HL-60 (cell line): ENCODE measurements around the gene BTBD9.
"Not testable (repeated sequence)": the region's sequence is repeated elsewhere in the genome, so short reads cannot be mapped to it uniquely, and the experiment has no call there.

Source experiments
- DNase-seq, 2 experiments: peaks; one replicate each; pipeline ENCODE4 v3.0.0-alpha.2; 2010 to 2020; ENCODE audit warnings: low read depth in 1 of 2, low spot score in 1 of 2
- H3K27ac ChIP-seq: fragments of 250-450 bp; sonication (Bioruptor Pico); replicated peaks from 2 replicates; pipeline ENCODE4 v1.5.1; 2020; ENCODE audit warnings: mild to moderate bottlenecking, moderate library complexity
- H3K27me3 ChIP-seq: fragments of 250-450 bp; sonication (Bioruptor Pico); 2 replicates; pipeline ENCODE4 v1.5.1; 2021; ENCODE audit warnings: mild to moderate bottlenecking, moderate library complexity; ENCODE audit not compliant: insufficient read depth, poor library complexity, severe bottlenecking
- H3K4me3 ChIP-seq: replicated peaks from 2 replicates; pipeline ENCODE4 v1.5.1; 2011; ENCODE audit warnings: mild to moderate bottlenecking, control low read depth, low read length; ENCODE audit not compliant: insufficient read depth
- GABPA ChIP-seq: IDR thresholded peaks from 2 replicates; pipeline ENCODE4 v1.6.1; 2012; ENCODE audit warnings: low read depth
- POLR2AphosphoS5 ChIP-seq: IDR thresholded peaks from 2 replicates; pipeline ENCODE4 v1.6.1; 2012; ENCODE audit warnings: low read depth
- SPI1 ChIP-seq: IDR thresholded peaks from 2 replicates; pipeline ENCODE4 v1.6.1; 2012; ENCODE audit warnings: low read depth, mild to moderate bottlenecking, borderline replicate concordance
- TF ChIP-seq, protein P1 (sequence below): IDR thresholded peaks from one replicate; pipeline ENCODE4 v1.5.1; 2011; ENCODE audit warnings: low read length, control low read depth, inconsistent platforms; ENCODE audit not compliant: insufficient read depth
- TF ChIP-seq, protein P2 (sequence below): IDR thresholded peaks from 2 replicates; pipeline ENCODE4 v1.6.1; 2012; ENCODE audit warnings: low read depth; ENCODE audit not compliant: insufficient replicate concordance

BTBD9 gene

DNA sequence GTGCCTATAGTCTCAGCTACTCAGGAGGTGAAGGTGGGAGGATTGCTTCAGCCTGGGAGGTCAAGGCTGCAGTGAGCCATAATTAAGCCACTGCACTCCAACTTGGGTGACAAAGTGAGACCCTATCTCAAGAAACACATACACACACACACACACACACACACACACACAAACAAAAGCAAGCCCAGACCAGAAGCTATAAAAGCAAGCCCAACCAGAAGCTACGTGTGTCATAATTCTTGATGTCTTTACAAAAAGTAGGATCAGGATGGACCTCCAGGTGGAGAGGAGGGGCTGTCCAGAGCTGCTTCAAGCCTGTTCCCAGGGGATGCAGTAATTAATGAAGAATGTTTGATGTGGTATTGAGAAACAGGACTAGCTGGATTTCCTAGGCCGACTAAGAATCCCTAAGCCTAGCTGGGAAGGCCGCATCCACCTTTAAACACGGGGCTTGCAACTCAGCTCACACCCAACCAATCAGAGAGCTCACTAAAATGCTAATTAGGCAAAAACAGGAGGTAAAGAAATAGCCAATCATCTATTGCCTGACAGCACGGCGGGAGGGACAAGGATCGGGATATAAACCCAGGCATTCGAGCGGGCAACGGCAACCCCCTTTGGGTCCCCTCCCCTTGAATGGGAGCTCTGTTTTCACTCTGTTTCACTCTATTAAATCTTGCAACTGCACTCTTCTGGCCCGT lies 213.8 kb downstream of the BTBD9 start:
- DNase-seq, H3K27me3 ChIP-seq, H3K27ac ChIP-seq: not testable (repeated sequence)

DNA sequence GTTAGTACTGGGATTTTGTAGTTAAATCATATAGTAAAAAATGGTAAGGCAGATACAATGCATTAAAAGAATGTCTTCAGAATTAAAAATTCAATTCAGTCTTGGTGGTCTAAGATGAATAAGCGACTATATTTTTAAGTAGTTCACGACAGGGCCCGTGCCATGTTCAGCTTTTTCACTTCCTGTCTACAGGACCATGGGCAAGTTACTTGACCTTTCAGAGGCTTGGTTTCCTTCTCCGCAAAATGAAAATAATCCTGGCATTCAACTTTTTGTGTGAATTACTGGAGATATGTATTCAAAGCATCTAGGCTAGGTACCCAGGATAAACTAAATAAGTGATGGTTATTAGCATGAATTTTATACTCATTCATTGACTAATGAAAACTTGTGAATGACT lies 216.0 kb downstream of the BTBD9 start:
- Histone ChIP-seq H3K27me3 (no peaks in the 10 kb centered on the region), H3K27ac (no peak overlapping the region), H3K4me3 (no peak overlapping the region)
- TF ChIP-seq, protein P1, sequence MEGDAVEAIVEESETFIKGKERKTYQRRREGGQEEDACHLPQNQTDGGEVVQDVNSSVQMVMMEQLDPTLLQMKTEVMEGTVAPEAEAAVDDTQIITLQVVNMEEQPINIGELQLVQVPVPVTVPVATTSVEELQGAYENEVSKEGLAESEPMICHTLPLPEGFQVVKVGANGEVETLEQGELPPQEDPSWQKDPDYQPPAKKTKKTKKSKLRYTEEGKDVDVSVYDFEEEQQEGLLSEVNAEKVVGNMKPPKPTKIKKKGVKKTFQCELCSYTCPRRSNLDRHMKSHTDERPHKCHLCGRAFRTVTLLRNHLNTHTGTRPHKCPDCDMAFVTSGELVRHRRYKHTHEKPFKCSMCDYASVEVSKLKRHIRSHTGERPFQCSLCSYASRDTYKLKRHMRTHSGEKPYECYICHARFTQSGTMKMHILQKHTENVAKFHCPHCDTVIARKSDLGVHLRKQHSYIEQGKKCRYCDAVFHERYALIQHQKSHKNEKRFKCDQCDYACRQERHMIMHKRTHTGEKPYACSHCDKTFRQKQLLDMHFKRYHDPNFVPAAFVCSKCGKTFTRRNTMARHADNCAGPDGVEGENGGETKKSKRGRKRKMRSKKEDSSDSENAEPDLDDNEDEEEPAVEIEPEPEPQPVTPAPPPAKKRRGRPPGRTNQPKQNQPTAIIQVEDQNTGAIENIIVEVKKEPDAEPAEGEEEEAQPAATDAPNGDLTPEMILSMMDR, result no peak
- TF ChIP-seq, protein P2, sequence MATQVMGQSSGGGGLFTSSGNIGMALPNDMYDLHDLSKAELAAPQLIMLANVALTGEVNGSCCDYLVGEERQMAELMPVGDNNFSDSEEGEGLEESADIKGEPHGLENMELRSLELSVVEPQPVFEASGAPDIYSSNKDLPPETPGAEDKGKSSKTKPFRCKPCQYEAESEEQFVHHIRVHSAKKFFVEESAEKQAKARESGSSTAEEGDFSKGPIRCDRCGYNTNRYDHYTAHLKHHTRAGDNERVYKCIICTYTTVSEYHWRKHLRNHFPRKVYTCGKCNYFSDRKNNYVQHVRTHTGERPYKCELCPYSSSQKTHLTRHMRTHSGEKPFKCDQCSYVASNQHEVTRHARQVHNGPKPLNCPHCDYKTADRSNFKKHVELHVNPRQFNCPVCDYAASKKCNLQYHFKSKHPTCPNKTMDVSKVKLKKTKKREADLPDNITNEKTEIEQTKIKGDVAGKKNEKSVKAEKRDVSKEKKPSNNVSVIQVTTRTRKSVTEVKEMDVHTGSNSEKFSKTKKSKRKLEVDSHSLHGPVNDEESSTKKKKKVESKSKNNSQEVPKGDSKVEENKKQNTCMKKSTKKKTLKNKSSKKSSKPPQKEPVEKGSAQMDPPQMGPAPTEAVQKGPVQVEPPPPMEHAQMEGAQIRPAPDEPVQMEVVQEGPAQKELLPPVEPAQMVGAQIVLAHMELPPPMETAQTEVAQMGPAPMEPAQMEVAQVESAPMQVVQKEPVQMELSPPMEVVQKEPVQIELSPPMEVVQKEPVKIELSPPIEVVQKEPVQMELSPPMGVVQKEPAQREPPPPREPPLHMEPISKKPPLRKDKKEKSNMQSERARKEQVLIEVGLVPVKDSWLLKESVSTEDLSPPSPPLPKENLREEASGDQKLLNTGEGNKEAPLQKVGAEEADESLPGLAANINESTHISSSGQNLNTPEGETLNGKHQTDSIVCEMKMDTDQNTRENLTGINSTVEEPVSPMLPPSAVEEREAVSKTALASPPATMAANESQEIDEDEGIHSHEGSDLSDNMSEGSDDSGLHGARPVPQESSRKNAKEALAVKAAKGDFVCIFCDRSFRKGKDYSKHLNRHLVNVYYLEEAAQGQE, result no peak
- TF ChIP-seq GABPA (no peak), SPI1 (no peak), POLR2AphosphoS5 (no peak)
- no peak for DNase-seq

More for the DNA sequence above, 213.8 kb downstream of the BTBD9 start:
- not testable (repeated sequence) for H3K4me3 ChIP-seq

DNA sequence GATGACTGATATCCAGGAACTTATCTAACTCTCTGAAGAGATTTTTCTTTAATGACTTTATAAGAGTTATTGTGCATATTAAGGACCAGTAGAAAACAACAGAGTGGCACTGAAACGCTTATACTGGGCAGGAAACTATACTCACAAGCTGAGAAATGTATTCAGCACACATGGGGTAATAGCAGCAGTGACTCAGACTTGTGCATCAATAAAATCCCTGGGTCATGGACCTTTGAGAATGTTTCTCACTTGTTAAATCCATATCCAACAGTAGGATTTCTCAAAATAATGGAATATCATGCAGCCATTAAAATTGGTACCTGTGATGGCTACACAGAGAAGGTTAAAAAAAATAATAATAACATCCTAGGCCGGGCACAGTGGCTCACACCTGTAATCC lies 219.5 kb downstream of the BTBD9 start:
- no peak for DNase-seq
- H3K27ac ChIP-seq, result no peak overlapping the region
- no peaks in the 10 kb centered on the region for H3K27me3 ChIP-seq
- TF ChIP-seq, protein P2, result no peak
- TF ChIP-seq, protein P1, result no peak
- TF ChIP-seq SPI1, result no peak
- no peak overlapping the region for H3K4me3 ChIP-seq

DNA sequence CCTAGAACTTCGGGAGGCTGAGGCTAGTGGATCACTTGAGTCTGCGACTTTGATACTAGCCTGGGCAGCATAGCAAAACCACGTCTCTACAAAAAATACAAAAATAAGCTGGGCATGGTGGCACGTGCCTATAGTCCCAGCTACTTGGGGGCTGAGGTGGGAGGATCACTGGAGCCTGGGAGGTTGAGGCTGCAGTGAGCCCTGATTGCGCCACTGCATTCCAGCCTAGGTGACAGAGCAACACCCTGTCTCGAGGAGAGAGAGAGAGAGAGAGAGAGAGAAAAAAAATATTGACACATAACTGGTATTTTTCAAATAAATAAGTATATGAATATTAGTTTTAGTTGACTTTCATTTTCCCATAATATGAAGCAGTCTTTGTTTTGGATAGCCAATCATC lies 222.2 kb downstream of the BTBD9 start:
- Histone ChIP-seq H3K4me3 (no peak overlapping the region), H3K27ac (no peak overlapping the region), H3K27me3 (no peaks in the 10 kb centered on the region)
- no peak for TF ChIP-seq GABPA
- TF ChIP-seq, protein P2, result no peak
- no peak for TF ChIP-seq POLR2AphosphoS5
- TF ChIP-seq SPI1, result no peak
- TF ChIP-seq, protein P1, result no peak
- DNase-seq, result no peak
